ENCODE results near the gene PABPC1L.

DNA sequence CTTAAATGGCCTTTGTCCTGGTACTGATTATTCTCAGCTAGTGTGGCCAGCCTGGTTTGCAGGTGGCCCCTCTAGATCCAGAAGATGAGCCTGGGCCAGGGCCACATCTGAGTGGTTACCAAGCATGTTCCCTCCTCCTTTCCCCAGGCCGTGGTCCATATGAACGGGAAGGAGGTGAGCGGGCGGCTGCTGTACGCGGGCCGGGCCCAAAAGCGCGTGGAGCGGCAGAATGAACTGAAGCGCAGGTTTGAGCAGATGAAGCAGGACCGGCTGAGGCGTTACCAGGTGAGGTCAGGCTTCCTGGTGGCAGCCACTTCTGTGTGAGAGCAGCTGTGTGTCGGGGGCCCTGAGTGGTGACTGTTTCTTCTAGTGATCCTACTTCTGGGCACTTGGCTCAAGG lies 11.6 kb downstream of the PABPC1L start:
- TF ChIP-seq, protein P1, sequence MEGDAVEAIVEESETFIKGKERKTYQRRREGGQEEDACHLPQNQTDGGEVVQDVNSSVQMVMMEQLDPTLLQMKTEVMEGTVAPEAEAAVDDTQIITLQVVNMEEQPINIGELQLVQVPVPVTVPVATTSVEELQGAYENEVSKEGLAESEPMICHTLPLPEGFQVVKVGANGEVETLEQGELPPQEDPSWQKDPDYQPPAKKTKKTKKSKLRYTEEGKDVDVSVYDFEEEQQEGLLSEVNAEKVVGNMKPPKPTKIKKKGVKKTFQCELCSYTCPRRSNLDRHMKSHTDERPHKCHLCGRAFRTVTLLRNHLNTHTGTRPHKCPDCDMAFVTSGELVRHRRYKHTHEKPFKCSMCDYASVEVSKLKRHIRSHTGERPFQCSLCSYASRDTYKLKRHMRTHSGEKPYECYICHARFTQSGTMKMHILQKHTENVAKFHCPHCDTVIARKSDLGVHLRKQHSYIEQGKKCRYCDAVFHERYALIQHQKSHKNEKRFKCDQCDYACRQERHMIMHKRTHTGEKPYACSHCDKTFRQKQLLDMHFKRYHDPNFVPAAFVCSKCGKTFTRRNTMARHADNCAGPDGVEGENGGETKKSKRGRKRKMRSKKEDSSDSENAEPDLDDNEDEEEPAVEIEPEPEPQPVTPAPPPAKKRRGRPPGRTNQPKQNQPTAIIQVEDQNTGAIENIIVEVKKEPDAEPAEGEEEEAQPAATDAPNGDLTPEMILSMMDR (IDR thresholded peaks at IDR 0.05; ENCODE audit: low read depth, low read length) = no peak
- no peak for TF ChIP-seq POLR2A (IDR thresholded peaks at IDR 0.05; ENCODE audit: extremely low read depth, insufficient read length)
- TF ChIP-seq, protein P2, sequence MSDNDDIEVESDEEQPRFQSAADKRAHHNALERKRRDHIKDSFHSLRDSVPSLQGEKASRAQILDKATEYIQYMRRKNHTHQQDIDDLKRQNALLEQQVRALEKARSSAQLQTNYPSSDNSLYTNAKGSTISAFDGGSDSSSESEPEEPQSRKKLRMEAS (IDR thresholded peaks at IDR 0.05; ENCODE audit: low read depth, low read length) = no peak

Measured in NB4 (cell line).